ENCODE measurements around the gene PAMR1. TPM values are rescaled to one million over a fixed set of nuclear protein-coding genes. Genes with fewer than 3 reads are reported as not detected.

Gene PAMR1
- total and polyA plus RNA-seq, 2 donors (not counting 3 experiments of a cell fraction or from before 2014, with no cell fraction given) = not detected

- Histone ChIP-seq H3K4me1 (ENCODE audit: control insufficient read depth, extremely low read depth, insufficient read depth, low read length) (no peaks in the 10 kb centered on the region), H3K4me3 (replicated peaks in 1 of 3; ENCODE audit: insufficient read depth in 1 of 3, low read depth in 1 of 3, low read length in 3 of 3) (no peak overlapping the region), H4K20me1 (replicated peaks; ENCODE audit: control insufficient read depth, extremely low read depth, insufficient read depth, low read length) (no peaks in the 10 kb centered on the region), H3K9ac (replicated peaks; ENCODE audit: extremely low read depth, insufficient read depth, low read length) (no peak overlapping the region), H3K27me3 (ENCODE audit: control insufficient read depth in 2 of 2, insufficient read depth in 2 of 2, low read length in 2 of 2) (peaks cover 0 to 2% of the 10 kb centered on the region in 2 experiments), H3K27ac (ENCODE audit: insufficient read depth, low read depth, low read length) (no peak overlapping the region), H3K9me1 (replicated peaks; ENCODE audit: control insufficient read depth, extremely low read depth, insufficient read depth, low read length) (peaks cover 2% of the 10 kb centered on the region), H3K36me3 (ENCODE audit: control insufficient read depth in 2 of 2, extremely low read depth in 1 of 2, insufficient read depth in 2 of 2, low read length in 2 of 2) (no peaks in the 10 kb centered on the region), H3K79me2 (ENCODE audit: control insufficient read depth, insufficient read depth, low read length) (no peaks in the 10 kb centered on the region), H2AFZ (ENCODE audit: low read depth, low read length) (no peak overlapping the region), H3K4me2 (ENCODE audit: insufficient read depth, low read length) (no peak overlapping the region), H3K9me3 (replicated peaks; ENCODE audit: control insufficient read depth, insufficient read depth, low read length) (no peaks in the 10 kb centered on the region)
- intact Hi-C loops (cut with micrococcal nuclease) (no loop called here), dilution Hi-C loops (cut with MboI; ENCODE audit: extremely low pct_ligation_motif_present, low sequenced_read_pairs) (no loop called here)
- DNase-seq (ENCODE audit: low read depth, low spot score) (no peak), FAIRE-seq (no peak)
- no peak for TF ChIP-seq EZH2 (IDR thresholded peaks at IDR 0.05; ENCODE audit: borderline replicate concordance, low read depth, low read length, severe bottlenecking)
- TF ChIP-seq POLR2AphosphoS5 (IDR thresholded peaks at IDR 0.05; ENCODE audit: insufficient read depth, low read depth, low read length) = no peak
- TF ChIP-seq, protein P1, sequence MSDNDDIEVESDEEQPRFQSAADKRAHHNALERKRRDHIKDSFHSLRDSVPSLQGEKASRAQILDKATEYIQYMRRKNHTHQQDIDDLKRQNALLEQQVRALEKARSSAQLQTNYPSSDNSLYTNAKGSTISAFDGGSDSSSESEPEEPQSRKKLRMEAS (IDR thresholded peaks at IDR 0.05; ENCODE audit: insufficient read depth, insufficient read length) = no peak
- TF ChIP-seq, protein P2, sequence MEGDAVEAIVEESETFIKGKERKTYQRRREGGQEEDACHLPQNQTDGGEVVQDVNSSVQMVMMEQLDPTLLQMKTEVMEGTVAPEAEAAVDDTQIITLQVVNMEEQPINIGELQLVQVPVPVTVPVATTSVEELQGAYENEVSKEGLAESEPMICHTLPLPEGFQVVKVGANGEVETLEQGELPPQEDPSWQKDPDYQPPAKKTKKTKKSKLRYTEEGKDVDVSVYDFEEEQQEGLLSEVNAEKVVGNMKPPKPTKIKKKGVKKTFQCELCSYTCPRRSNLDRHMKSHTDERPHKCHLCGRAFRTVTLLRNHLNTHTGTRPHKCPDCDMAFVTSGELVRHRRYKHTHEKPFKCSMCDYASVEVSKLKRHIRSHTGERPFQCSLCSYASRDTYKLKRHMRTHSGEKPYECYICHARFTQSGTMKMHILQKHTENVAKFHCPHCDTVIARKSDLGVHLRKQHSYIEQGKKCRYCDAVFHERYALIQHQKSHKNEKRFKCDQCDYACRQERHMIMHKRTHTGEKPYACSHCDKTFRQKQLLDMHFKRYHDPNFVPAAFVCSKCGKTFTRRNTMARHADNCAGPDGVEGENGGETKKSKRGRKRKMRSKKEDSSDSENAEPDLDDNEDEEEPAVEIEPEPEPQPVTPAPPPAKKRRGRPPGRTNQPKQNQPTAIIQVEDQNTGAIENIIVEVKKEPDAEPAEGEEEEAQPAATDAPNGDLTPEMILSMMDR (IDR thresholded peaks at IDR 0.05; ENCODE audit: extremely low read depth in 1 of 2, insufficient read depth in 1 of 2, low read depth in 1 of 2, low read length in 2 of 2) = no peak
- POLR2A ChIA-PET = no interaction called here
- CTCF ChIA-PET = no interaction called here
- BruUV-seq (replicated peaks) = no TSS peak
Measured at GRCh38 chr11:35558513-35558912, 33.1 kb upstream of the PAMR1 start.

GRCh38 chr11:35555488-35555887 lies 30.1 kb upstream of the PAMR1 start:
- H3K36me3 ChIP-seq (ENCODE audit: control insufficient read depth in 2 of 2, extremely low read depth in 1 of 2, insufficient read depth in 2 of 2, low read length in 2 of 2) = no peaks in the 10 kb centered on the region
- H3K79me2 ChIP-seq (ENCODE audit: control insufficient read depth, insufficient read depth, low read length) = no peaks in the 10 kb centered on the region
- DNase-seq (ENCODE audit: low read depth, low spot score) (no peak), FAIRE-seq (no peak)
- H2AFZ ChIP-seq (ENCODE audit: low read depth, low read length) = no peak overlapping the region
- intact Hi-C loops (cut with micrococcal nuclease) = no loop called here
- dilution Hi-C loops (cut with MboI; ENCODE audit: extremely low pct_ligation_motif_present, low sequenced_read_pairs) = no loop called here
- no peaks in the 10 kb centered on the region for H3K4me1 ChIP-seq (ENCODE audit: control insufficient read depth, extremely low read depth, insufficient read depth, low read length)
- no peak overlapping the region for H3K4me3 ChIP-seq (replicated peaks in 1 of 3; ENCODE audit: insufficient read depth in 1 of 3, low read depth in 1 of 3, low read length in 3 of 3)
- TF ChIP-seq, protein P1 (IDR thresholded peaks at IDR 0.05; ENCODE audit: insufficient read depth, insufficient read length) = no peak
- TF ChIP-seq EZH2 (IDR thresholded peaks at IDR 0.05; ENCODE audit: borderline replicate concordance, low read depth, low read length, severe bottlenecking) (no peak), POLR2A (IDR thresholded peaks at IDR 0.05; ENCODE audit: low read depth, low read length) (no peak), JUN (IDR thresholded peaks at IDR 0.05; ENCODE audit: borderline replicate concordance, insufficient read depth, insufficient read length, low read depth) (no peak), GATA2 (IDR thresholded peaks at IDR 0.05; ENCODE audit: insufficient read depth, insufficient read length, low read depth, low read length) (no peak), FOS (IDR thresholded peaks at IDR 0.05; ENCODE audit: borderline replicate concordance, insufficient read depth, low read length) (no peak), MYC (IDR thresholded peaks at IDR 0.05; ENCODE audit: low read depth, low read length) (no peak)
- ChIA-PET CTCF (no interaction called here), POLR2A (no interaction called here)
- H3K9ac ChIP-seq (replicated peaks; ENCODE audit: extremely low read depth, insufficient read depth, low read length) = no peak overlapping the region
- no TSS peak for BruUV-seq (replicated peaks)
- no peak overlapping the region for H3K27ac ChIP-seq (ENCODE audit: insufficient read depth, low read depth, low read length)
- no peaks in the 10 kb centered on the region for H4K20me1 ChIP-seq (replicated peaks; ENCODE audit: control insufficient read depth, extremely low read depth, insufficient read depth, low read length)
- H3K9me3 ChIP-seq (replicated peaks; ENCODE audit: control insufficient read depth, insufficient read depth, low read length) = no peaks in the 10 kb centered on the region
- H3K27me3 ChIP-seq (ENCODE audit: control insufficient read depth in 2 of 2, insufficient read depth in 2 of 2, low read length in 2 of 2) = peaks cover 0 to 2% of the 10 kb centered on the region in 2 experiments
- H3K4me2 ChIP-seq (ENCODE audit: insufficient read depth, low read length) = no peak overlapping the region
- H3K9me1 ChIP-seq (replicated peaks; ENCODE audit: control insufficient read depth, extremely low read depth, insufficient read depth, low read length) = peaks cover 2% of the 10 kb centered on the region
